ENCODE measurements around the gene SMPD4.
A peak's percentile ranks its signal among the peaks of the same experiment; 100 is the strongest.
"Not testable (repeated sequence)": the region's sequence is repeated elsewhere in the genome, so short reads cannot be mapped to it uniquely, and the experiment has no call there.

Gene SMPD4

GRCh38 chr2:130139331-130140280 is 41.8 kb downstream of the SMPD4 start:
- peak; percentile 37 for DNase-seq

GRCh38 chr2:130138841-130139251 is 42.6 kb downstream of the SMPD4 start:
- peak; percentile 51 for DNase-seq

GRCh38 chr2:130138326-130138725 is 43.1 kb downstream of the SMPD4 start:
- not testable (repeated sequence) for DNase-seq

- not testable (repeated sequence) for DNase-seq
These were observed 44.3 kb downstream of the SMPD4 start for GRCh38 chr2:130137118-130137517.

- not testable (repeated sequence) for DNase-seq
These were observed 44.9 kb downstream of the SMPD4 start for GRCh38 chr2:130136546-130136945.

- no peak for DNase-seq
These were observed 45.5 kb downstream of the SMPD4 start for GRCh38 chr2:130135692-130136541.

GRCh38 chr2:130129120-130129829 is 52.1 kb downstream of the SMPD4 start, which contains the start of gene POTEF:
TSS of gene POTEF (minus strand) at chr2:130129222. CDS start at chr2:130120515, 8,707 bp downstream.
- peak; percentile 16 for DNase-seq

GRCh38 chr2:130128464-130128863 is 52.9 kb downstream of the SMPD4 start:
- DNase-seq, result not testable (repeated sequence)

- DNase-seq, result not testable (repeated sequence)
These were observed 53.7 kb downstream of the SMPD4 start for GRCh38 chr2:130127726-130128125.

- not testable (repeated sequence) for DNase-seq
These were observed 60.5 kb downstream of the SMPD4 start for GRCh38 chr2:130120924-130121323.

GRCh38 chr2:130102597-130103363 is 78.6 kb downstream of the SMPD4 start:
- not testable (repeated sequence) for DNase-seq
